Measurements from ENCODE around the gene SSBP4. TPM values are rescaled to one million over a fixed set of nuclear protein-coding genes. Genes with fewer than 3 reads are reported as not detected.

Gene SSBP4
- total RNA-seq, 4 donors from 2014 or later: 18.1 to 30.5 (median 27.4) TPM

GRCh38 chr19:18421371-18421959, 2.3 kb downstream of the SSBP4 start:
- H3K27me3 ChIP-seq: no peaks in the 10 kb centered on the region
- H3K9me3 ChIP-seq: no peaks in the 10 kb centered on the region
- H3K4me3 ChIP-seq: no peak overlapping the region
- H3K36me3 ChIP-seq: no peaks in the 10 kb centered on the region
- DNase-seq (ENCODE audit: low spot score in 2 of 2): no peak
- WGBS: 62% methylated on average over 12 of the region's 12 CpGs
- TF ChIP-seq CTCF (IDR thresholded peaks at IDR 0.05) (no peak), EP300 (IDR thresholded peaks at IDR 0.05) (no peak), POLR2AphosphoS5 (IDR thresholded peaks at IDR 0.05) (no peak), POLR2A (IDR thresholded peaks at IDR 0.05) (no peak)
- H3K4me1 ChIP-seq: peaks cover 89% of the 10 kb centered on the region
- H3K27ac ChIP-seq: no peak overlapping the region

GRCh38 chr19:18422530-18423191, 3.5 kb downstream of the SSBP4 start:
- 81% methylated on average over 12 of the region's 14 CpGs for WGBS
- H3K27ac ChIP-seq: no peak overlapping the region

GRCh38 chr19:18423258-18424020, 4.2 kb downstream of the SSBP4 start:
- WGBS: 85% methylated on average over 18 of the region's 21 CpGs
- H3K27ac ChIP-seq: no peak overlapping the region
- TF ChIP-seq EP300 (IDR thresholded peaks at IDR 0.05): no peak
- no peak for TF ChIP-seq POLR2A (IDR thresholded peaks at IDR 0.05)
- no peak for TF ChIP-seq POLR2AphosphoS5 (IDR thresholded peaks at IDR 0.05)
- TF ChIP-seq CTCF (IDR thresholded peaks at IDR 0.05): no peak
- H3K36me3 ChIP-seq: no peaks in the 10 kb centered on the region
- no peak overlapping the region for H3K4me3 ChIP-seq
- DNase-seq (ENCODE audit: low spot score in 2 of 2): no peak
- no peaks in the 10 kb centered on the region for H3K27me3 ChIP-seq
- no peaks in the 10 kb centered on the region for H3K9me3 ChIP-seq
- peaks cover 80% of the 10 kb centered on the region for H3K4me1 ChIP-seq

More at GRCh38 chr19:18422530-18423191, 3.5 kb downstream of the SSBP4 start:
- Histone ChIP-seq H3K36me3 (no peaks in the 10 kb centered on the region), H3K4me1 (peaks cover 83% of the 10 kb centered on the region), H3K9me3 (no peaks in the 10 kb centered on the region), H3K27me3 (no peaks in the 10 kb centered on the region), H3K4me3 (no peak overlapping the region)
- no peak for DNase-seq (ENCODE audit: low spot score in 2 of 2)
- TF ChIP-seq CTCF (IDR thresholded peaks at IDR 0.05) (no peak), POLR2AphosphoS5 (IDR thresholded peaks at IDR 0.05) (no peak), POLR2A (IDR thresholded peaks at IDR 0.05) (no peak), EP300 (IDR thresholded peaks at IDR 0.05) (no peak)

- no peaks in the 10 kb centered on the region for H3K9me3 ChIP-seq
- H3K27ac ChIP-seq: no peak overlapping the region
- H3K27me3 ChIP-seq: no peaks in the 10 kb centered on the region
- 77% methylated on average over 20 of the region's 22 CpGs for WGBS
- DNase-seq (ENCODE audit: low spot score in 2 of 2): no peak
- TF ChIP-seq POLR2AphosphoS5 (IDR thresholded peaks at IDR 0.05) (no peak), CTCF (IDR thresholded peaks at IDR 0.05) (no peak), POLR2A (IDR thresholded peaks at IDR 0.05) (no peak), EP300 (IDR thresholded peaks at IDR 0.05) (no peak)
- H3K36me3 ChIP-seq: no peaks in the 10 kb centered on the region
- no peak overlapping the region for H3K4me3 ChIP-seq
- peaks cover 81% of the 10 kb centered on the region for H3K4me1 ChIP-seq
Observed at GRCh38 chr19:18424122-18424889, 5.1 kb downstream of the SSBP4 start.

All from suprapubic skin (tissue), 4 donors.